GM12874 (cell line): Measurements from ENCODE around the gene PATL1.
A peak's percentile ranks its signal among the peaks of the same experiment; 100 is the strongest.

ENCODE experiments used
- CTCF ChIP-seq: IDR thresholded peaks from 2 replicates; pipeline ENCODE4 v1.5.1; 2011; ENCODE audit warnings: low read depth, mild to moderate bottlenecking, control low read depth, low read length, moderate library complexity; ENCODE audit not compliant: insufficient read depth

Gene PATL1

GRCh38 chr11:59669611-59670009, 773 bp upstream of the PATL1 start:
- no peak for TF ChIP-seq CTCF

DNA sequence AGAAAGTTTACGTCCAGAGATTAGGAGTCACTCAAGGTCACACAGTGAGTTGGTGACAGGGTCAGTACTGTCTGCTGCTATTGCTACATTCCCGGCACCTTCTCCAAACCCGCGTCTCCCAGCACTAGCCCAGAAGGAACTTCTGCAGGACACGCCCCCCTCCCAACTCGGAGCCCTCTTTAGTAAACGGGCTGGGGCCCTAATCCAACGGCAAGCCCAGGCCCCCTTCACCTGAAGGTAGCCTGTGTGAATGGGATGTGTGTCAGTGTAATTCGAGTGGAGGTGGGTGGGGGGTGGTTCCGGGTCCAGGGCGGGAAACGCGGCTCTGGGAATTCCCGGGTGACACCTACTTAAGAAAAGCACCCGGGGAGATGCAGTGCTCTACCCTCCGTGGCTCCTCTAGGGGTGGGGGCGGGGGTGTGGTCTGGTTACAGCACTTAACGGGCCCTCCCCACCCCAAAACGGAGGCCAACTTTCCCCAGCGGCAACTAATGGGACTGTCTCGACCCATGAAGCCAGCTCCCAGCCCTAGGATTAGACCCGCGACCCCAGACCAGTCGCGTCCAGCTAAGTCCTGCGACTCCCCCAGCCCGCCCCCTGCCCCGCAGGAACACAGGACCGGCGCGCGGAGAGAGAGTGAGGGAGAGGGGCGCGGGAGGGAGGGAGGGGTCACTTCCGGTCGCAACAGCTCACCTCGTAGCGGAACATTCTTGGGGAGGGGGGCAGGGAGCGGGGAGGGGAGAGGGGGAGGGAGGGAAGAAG, 468 bp downstream of the PATL1 start:
- TF ChIP-seq CTCF = peak; percentile 23; the same call in 1 of the 2 replicates

GRCh38 chr11:59667812-59668187, 1.0 kb downstream of the PATL1 start:
- TF ChIP-seq CTCF = no peak

- TF ChIP-seq CTCF = no peak
Measured at GRCh38 chr11:59666969-59667368, 1.9 kb downstream of the PATL1 start.

DNA sequence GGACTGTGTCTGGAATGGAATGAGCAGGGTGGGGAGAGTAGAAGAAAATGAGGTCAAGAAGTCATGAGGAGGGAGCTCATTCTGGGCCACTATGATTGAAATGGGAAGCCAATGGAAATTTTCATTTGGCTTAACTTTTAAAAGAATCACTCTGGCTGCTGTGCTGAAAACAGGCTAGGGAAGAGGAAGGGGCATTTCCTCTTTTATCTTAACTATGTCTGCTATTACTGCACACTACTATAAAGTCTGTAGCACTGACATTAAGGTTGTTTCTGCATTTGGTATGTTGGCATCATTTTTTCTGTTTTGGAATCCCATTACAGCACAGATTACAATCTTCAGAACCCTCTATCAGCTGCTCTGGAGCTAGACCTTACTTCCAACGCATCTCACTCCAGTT, 8.2 kb downstream of the PATL1 start:
- no peak for TF ChIP-seq CTCF

GRCh38 chr11:59659981-59660380, 8.9 kb downstream of the PATL1 start:
- no peak for TF ChIP-seq CTCF

DNA sequence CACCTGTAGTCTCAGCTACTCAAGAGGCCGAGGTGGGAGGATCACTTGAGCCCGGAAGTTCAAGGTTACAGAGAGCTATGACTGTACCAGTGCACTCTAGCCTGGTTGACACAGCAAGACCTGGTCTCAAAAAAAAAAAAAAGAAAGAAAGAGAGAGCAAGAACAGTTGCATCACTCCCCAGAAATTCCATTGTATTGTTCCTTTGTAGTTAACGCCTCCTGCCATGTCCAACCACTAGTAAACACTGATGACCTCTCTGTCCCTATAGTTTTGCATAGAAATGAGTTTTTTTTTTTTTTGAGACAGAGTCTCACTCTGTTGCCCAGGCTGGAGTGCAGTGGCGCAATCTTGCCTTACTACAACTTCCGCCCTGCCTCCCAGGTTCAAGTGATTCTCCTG, 10.8 kb downstream of the PATL1 start:
- TF ChIP-seq CTCF = no peak
